CMK (cell line): ENCODE results near the gene TSPY9.
"Not testable (repeated sequence)": the region's sequence is repeated elsewhere in the genome, so short reads cannot be mapped to it uniquely, and the experiment has no call there.

ENCODE experiments used
- DNase-seq: peaks from one replicate; pipeline ENCODE4 v3.0.0-alpha.2; 2010; ENCODE audit warnings: low read depth

TSPY9 gene, protein sequence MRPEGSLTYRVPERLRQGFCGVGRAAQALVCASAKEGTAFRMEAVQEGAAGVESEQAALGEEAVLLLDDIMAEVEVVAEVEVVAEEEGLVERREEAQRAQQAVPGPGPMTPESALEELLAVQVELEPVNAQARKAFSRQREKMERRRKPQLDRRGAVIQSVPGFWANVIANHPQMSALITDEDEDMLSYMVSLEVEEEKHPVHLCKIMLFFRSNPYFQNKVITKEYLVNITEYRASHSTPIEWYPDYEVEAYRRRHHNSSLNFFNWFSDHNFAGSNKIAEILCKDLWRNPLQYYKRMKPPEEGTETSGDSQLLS

DNA sequence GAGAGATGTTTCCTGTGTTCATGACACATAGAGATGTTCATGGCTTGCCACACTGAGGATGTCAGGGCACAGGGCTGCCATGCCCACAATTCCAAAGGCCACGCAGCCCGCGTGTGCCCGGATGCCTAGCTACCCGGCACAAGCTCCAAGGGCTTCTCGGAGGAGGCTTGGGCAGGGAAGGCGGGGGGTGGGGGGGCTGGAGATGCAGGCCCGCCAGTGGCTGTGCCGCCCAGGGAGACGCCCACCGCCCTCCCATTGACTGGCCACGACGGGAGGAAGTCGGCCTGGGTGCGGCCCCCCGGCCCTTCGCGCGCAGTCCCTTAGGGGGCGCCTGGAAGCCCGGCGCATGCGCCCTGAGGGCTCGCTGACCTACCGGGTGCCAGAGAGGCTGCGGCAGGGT, at the start of gene TSPY9:
Gene TSPY9 (plus strand): TSS at position 301 of the 400 bp plus-strand sequence. CDS start 46 bp downstream, at position 347.
- DNase-seq, result not testable (repeated sequence)

DNA sequence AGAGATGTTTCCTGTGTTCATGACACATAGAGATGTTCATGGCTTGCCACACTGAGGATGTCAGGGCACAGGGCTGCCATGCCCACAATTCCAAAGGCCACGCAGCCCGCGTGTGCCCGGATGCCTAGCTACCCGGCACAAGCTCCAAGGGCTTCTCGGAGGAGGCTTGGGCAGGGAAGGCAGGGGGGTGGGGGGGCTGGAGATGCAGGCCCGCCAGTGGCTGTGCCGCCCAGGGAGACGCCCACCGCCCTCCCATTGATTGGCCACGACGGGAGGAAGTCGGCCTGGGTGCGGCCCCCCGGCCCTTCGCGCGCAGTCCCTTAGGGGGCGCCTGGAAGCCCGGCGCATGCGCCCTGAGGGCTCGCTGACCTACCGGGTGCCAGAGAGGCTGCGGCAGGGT, 20.4 kb upstream of the TSPY9 start, which contains the start of gene TSPY1:
Gene TSPY1 (plus strand): TSS at position 301 of the 400 bp plus-strand sequence. CDS start 46 bp downstream, at position 347.
- DNase-seq, result not testable (repeated sequence)

DNA sequence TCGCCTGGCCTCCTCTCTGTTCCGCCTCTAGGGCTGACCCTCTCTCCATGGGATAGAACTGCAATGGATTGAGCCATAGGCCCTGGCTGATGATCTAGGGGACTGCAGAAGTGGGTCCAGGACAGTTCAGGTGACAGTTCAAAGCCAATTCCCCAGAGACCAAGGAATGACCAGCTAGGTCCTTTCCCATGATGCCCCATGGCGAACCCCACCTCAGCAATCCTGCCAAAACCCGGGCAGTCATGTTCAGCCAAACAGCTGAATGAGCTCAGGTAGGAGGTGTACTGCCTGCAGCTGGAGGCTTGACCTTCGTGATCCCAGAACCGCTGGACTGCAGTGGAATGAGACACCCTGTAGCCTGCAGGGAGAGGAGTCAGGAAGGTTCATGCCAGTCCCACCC, 17.3 kb downstream of the TSPY9 start:
- not testable (repeated sequence) for DNase-seq

DNA sequence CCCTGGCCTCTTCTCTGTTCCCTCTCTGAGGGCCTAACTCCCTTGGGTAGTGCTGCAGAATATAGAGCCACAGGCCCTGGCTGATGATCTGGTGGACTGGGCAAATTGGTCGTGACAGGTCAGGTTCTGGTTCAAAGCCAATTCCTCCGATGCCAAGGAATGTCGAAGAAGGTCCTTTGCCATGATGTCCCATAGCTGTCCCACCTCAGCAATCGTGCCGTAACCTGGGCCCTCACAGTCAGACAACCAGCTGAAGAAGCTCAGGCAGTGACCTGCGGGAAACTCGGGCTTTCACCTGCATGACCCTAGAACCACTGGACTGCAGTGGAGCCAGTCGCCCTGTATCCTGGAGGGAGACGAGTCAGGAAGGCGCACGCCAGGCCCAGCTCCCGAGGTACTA, 29.2 kb downstream of the TSPY9 start:
- DNase-seq, result not testable (repeated sequence)

DNA sequence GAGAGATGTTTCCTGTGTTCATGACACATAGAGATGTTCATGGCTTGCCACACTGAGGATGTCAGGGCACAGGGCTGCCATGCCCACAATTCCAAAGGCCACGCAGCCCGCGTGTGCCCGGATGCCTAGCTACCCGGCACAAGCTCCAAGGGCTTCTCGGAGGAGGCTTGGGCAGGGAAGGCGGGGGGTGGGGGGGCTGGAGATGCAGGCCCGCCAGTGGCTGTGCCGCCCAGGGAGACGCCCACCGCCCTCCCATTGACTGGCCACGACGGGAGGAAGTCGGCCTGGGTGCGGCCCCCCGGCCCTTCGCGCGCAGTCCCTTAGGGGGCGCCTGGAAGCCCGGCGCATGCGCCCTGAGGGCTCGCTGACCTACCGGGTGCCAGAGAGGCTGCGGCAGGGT, 40.5 kb downstream of the TSPY9 start, which contains the start of gene TSPY10:
Gene TSPY10 (plus strand): TSS at position 301 of the 400 bp plus-strand sequence. CDS start 46 bp downstream, at position 347.
- not testable (repeated sequence) for DNase-seq
